Neural crest cell (in vitro differentiated cells): ENCODE measurements around the gene GAS2L2. TPM values are rescaled to one million over a fixed set of nuclear protein-coding genes. Genes with fewer than 3 reads are reported as not detected.

Experiments
- DNase-seq: peaks from one replicate; pipeline ENCODE4 v3.0.0; 2021; ENCODE audit warnings: low read depth, mixed read lengths, low spot score
- H3K27ac Mint-ChIP-seq: one replicate; pipeline ENCODE4 v1.8.0; 2021; ENCODE audit warnings: mild to moderate bottlenecking, mixed read lengths; ENCODE audit not compliant: unreplicated experiment
- H3K27me3 Mint-ChIP-seq: 2 replicates; pipeline ENCODE4 v1.8.0; 2021; ENCODE audit warnings: low read depth, mild to moderate bottlenecking, mixed read lengths
- H3K36me3 Mint-ChIP-seq: 2 replicates; pipeline ENCODE4 v1.8.0; 2021; ENCODE audit warnings: low read depth, mild to moderate bottlenecking, mixed read lengths
- H3K4me1 Mint-ChIP-seq: 2 replicates; pipeline ENCODE4 v1.8.0; 2021; ENCODE audit warnings: mixed read lengths
- H3K4me3 Mint-ChIP-seq: one replicate; pipeline ENCODE4 v1.8.0; 2021; ENCODE audit warnings: mild to moderate bottlenecking, mixed read lengths
- H3K9me3 Mint-ChIP-seq: 2 replicates; pipeline ENCODE4 v1.8.0; 2021; ENCODE audit warnings: mixed read lengths
- CTCF ChIP-seq: fragments of 200-600 bp; sonication (generic); conservative IDR thresholded peaks from 2 replicates; pipeline ENCODE4 v1.5.0; 2021; ENCODE audit warnings: antibody characterized with exemption, mild to moderate bottlenecking
- total RNA-seq: library from RNA; stranded (reverse); gene quantifications from 2 replicates; pipeline ENCODE4 v1.2.1, GENCODE V29; 2021

Gene GAS2L2
- total RNA-seq, 1 donor from 2014 or later = 0.12 TPM

- no peak overlapping the region for H3K4me3 Mint-ChIP-seq
- no peak for DNase-seq
Observed at GRCh38 chr17:35716897-35717465, 36.1 kb downstream of the GAS2L2 start.

GRCh38 chr17:35716173-35716572, 36.9 kb downstream of the GAS2L2 start:
- Mint-ChIP-seq H3K36me3 (peaks cover 8% of the 10 kb centered on the region), H3K4me1 (peaks cover 1% of the 10 kb centered on the region), H3K9me3 (no peaks in the 10 kb centered on the region), H3K27me3 (no peaks in the 10 kb centered on the region), H3K27ac (no peak overlapping the region), H3K4me3 (no peak overlapping the region)
- DNase-seq = no peak
- TF ChIP-seq CTCF = no peak

More at GRCh38 chr17:35716897-35717465, 36.1 kb downstream of the GAS2L2 start:
- no peak for TF ChIP-seq CTCF
- Mint-ChIP-seq H3K4me1 (no peaks in the 10 kb centered on the region), H3K27me3 (no peaks in the 10 kb centered on the region), H3K27ac (no peak overlapping the region), H3K36me3 (peaks cover 7% of the 10 kb centered on the region), H3K9me3 (no peaks in the 10 kb centered on the region)

GRCh38 chr17:35715416-35715815, 37.6 kb downstream of the GAS2L2 start:
- H3K27me3 Mint-ChIP-seq = no peaks in the 10 kb centered on the region
- no peak for TF ChIP-seq CTCF
- no peak overlapping the region for H3K27ac Mint-ChIP-seq
- H3K9me3 Mint-ChIP-seq = no peaks in the 10 kb centered on the region
- peaks cover 4% of the 10 kb centered on the region for H3K4me1 Mint-ChIP-seq
- no peak overlapping the region for H3K4me3 Mint-ChIP-seq
- DNase-seq = no peak
- peaks cover 10% of the 10 kb centered on the region for H3K36me3 Mint-ChIP-seq

GRCh38 chr17:35714988-35715387, 38.1 kb downstream of the GAS2L2 start:
- no peak for TF ChIP-seq CTCF

GRCh38 chr17:35713069-35713728, 39.8 kb downstream of the GAS2L2 start:
- no peaks in the 10 kb centered on the region for H3K9me3 Mint-ChIP-seq
- peaks cover 4% of the 10 kb centered on the region for H3K4me1 Mint-ChIP-seq
- no peaks in the 10 kb centered on the region for H3K27me3 Mint-ChIP-seq
- no peak overlapping the region for H3K27ac Mint-ChIP-seq
- peaks cover 3% of the 10 kb centered on the region for H3K36me3 Mint-ChIP-seq
- TF ChIP-seq CTCF = no peak
- H3K4me3 Mint-ChIP-seq = no peak overlapping the region
- DNase-seq = no peak

More at GRCh38 chr17:35714988-35715387, 38.1 kb downstream of the GAS2L2 start:
- no peak overlapping the region for H3K27ac Mint-ChIP-seq
- no peaks in the 10 kb centered on the region for H3K27me3 Mint-ChIP-seq
- no peaks in the 10 kb centered on the region for H3K9me3 Mint-ChIP-seq
- DNase-seq = no peak
- H3K4me3 Mint-ChIP-seq = no peak overlapping the region
- peaks cover 8% of the 10 kb centered on the region for H3K36me3 Mint-ChIP-seq
- peaks cover 4% of the 10 kb centered on the region for H3K4me1 Mint-ChIP-seq
